Endothelial cell (in vitro differentiated cells): ENCODE data around the gene DND1. TPM values are rescaled to one million over a fixed set of nuclear protein-coding genes. Genes with fewer than 3 reads are reported as not detected.
"Not testable (repeated sequence)": the region's sequence is repeated elsewhere in the genome, so short reads cannot be mapped to it uniquely, and the experiment has no call there.

Experiments
- DNase-seq: peaks from one replicate; pipeline ENCODE4 v3.0.0; 2021; ENCODE audit warnings: low spot score
- H3K27ac Mint-ChIP-seq: one replicate; pipeline ENCODE4 v1.8.0; 2021; ENCODE audit warnings: mixed read lengths, inconsistent platforms; ENCODE audit not compliant: unreplicated experiment
- H3K27me3 Mint-ChIP-seq: one replicate; pipeline ENCODE4 v1.8.0; 2021; ENCODE audit warnings: mild to moderate bottlenecking, moderate library complexity, mixed read lengths, inconsistent platforms; ENCODE audit not compliant: unreplicated experiment
- H3K36me3 Mint-ChIP-seq: one replicate; pipeline ENCODE4 v1.8.0; 2021; ENCODE audit warnings: mild to moderate bottlenecking, low read depth, mixed read lengths, inconsistent platforms; ENCODE audit not compliant: unreplicated experiment
- H3K4me1 Mint-ChIP-seq: one replicate; pipeline ENCODE4 v1.8.0; 2021; ENCODE audit warnings: mild to moderate bottlenecking, mixed read lengths, inconsistent platforms; ENCODE audit not compliant: unreplicated experiment
- H3K4me3 Mint-ChIP-seq: one replicate; pipeline ENCODE4 v1.8.0; 2021; ENCODE audit warnings: mild to moderate bottlenecking, mixed read lengths, inconsistent platforms; ENCODE audit not compliant: unreplicated experiment
- H3K9me3 Mint-ChIP-seq: one replicate; pipeline ENCODE4 v1.8.0; 2021; ENCODE audit warnings: mixed read lengths, inconsistent platforms; ENCODE audit not compliant: unreplicated experiment
- total RNA-seq: library from RNA; stranded (reverse); fragmentation: NEBNext Ultra II Directional; extraction: Animal tissue kit (Norgen Biotek cat#: 25700); gene quantifications from one replicate; pipeline ENCODE4 v1.2.1, GENCODE V29; 2021; ENCODE audit not compliant: unreplicated experiment
- TF ChIP-seq, protein P1 (sequence below): fragments of 200-600 bp; sonication (generic); IDR thresholded peaks from one replicate; pipeline ENCODE4 v1.5.0; 2021; ENCODE audit warnings: antibody characterized with exemption; ENCODE audit not compliant: unreplicated experiment

Gene DND1
- total RNA-seq, 1 donor from 2014 or later: 1.8 TPM

- TF ChIP-seq, protein P1, sequence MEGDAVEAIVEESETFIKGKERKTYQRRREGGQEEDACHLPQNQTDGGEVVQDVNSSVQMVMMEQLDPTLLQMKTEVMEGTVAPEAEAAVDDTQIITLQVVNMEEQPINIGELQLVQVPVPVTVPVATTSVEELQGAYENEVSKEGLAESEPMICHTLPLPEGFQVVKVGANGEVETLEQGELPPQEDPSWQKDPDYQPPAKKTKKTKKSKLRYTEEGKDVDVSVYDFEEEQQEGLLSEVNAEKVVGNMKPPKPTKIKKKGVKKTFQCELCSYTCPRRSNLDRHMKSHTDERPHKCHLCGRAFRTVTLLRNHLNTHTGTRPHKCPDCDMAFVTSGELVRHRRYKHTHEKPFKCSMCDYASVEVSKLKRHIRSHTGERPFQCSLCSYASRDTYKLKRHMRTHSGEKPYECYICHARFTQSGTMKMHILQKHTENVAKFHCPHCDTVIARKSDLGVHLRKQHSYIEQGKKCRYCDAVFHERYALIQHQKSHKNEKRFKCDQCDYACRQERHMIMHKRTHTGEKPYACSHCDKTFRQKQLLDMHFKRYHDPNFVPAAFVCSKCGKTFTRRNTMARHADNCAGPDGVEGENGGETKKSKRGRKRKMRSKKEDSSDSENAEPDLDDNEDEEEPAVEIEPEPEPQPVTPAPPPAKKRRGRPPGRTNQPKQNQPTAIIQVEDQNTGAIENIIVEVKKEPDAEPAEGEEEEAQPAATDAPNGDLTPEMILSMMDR: no peak
- Mint-ChIP-seq H3K36me3 (peaks cover 15% of the 10 kb centered on the region), H3K27ac (no peak overlapping the region), H3K4me3 (peak overlapping the region; percentile 7), H3K27me3 (peaks cover under 1% of the 10 kb centered on the region), H3K4me1 (no peaks in the 10 kb centered on the region), H3K9me3 (peaks cover 19% of the 10 kb centered on the region)
- no peak for DNase-seq
Measured at GRCh38 chr5:140630292-140631035, 42.9 kb downstream of the DND1 start.

GRCh38 chr5:140628711-140629110 lies 44.7 kb downstream of the DND1 start:
- DNase-seq: no peak
- H3K27ac Mint-ChIP-seq: no peak overlapping the region

DNA sequence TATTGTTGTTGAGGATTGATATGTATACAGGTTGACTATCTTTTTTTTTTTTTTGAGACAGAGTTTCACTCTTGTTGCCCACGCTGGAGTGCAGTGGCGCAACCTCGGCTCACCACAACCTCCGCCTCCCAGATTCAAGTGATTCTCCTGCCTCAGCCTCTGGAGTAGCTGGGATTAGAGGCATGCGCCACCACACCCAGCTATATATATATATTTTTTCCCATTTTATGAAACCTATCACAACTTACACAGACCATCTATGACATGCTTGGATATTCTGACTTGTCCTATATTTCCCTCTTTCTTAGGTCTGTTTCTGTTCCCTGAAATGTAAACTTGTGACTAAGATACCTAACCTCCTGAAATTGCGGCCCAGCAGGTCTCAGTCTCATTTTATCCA lies 45.4 kb downstream of the DND1 start:
- H3K36me3 Mint-ChIP-seq: peaks cover 17% of the 10 kb centered on the region
- peaks cover 2% of the 10 kb centered on the region for H3K4me1 Mint-ChIP-seq
- H3K27me3 Mint-ChIP-seq: no peaks in the 10 kb centered on the region
- no peak overlapping the region for H3K27ac Mint-ChIP-seq
- TF ChIP-seq, protein P1: no peak
- H3K9me3 Mint-ChIP-seq: peaks cover 19% of the 10 kb centered on the region
- DNase-seq: no peak
- peak overlapping the region; percentile 70 for H3K4me3 Mint-ChIP-seq

More at GRCh38 chr5:140628711-140629110, 44.7 kb downstream of the DND1 start:
- H3K27me3 Mint-ChIP-seq: no peaks in the 10 kb centered on the region
- no peak overlapping the region for H3K4me3 Mint-ChIP-seq
- peaks cover 17% of the 10 kb centered on the region for H3K36me3 Mint-ChIP-seq
- peaks cover 19% of the 10 kb centered on the region for H3K9me3 Mint-ChIP-seq
- TF ChIP-seq, protein P1: no peak
- peaks cover 2% of the 10 kb centered on the region for H3K4me1 Mint-ChIP-seq

GRCh38 chr5:140624886-140625285 lies 48.5 kb downstream of the DND1 start:
- H3K36me3 Mint-ChIP-seq: peaks cover 15% of the 10 kb centered on the region
- H3K9me3 Mint-ChIP-seq: peaks cover 10% of the 10 kb centered on the region
- H3K27me3 Mint-ChIP-seq, H3K4me1 Mint-ChIP-seq, H3K4me3 Mint-ChIP-seq, H3K27ac Mint-ChIP-seq, DNase-seq: not testable (repeated sequence)

- peaks cover 13% of the 10 kb centered on the region for H3K36me3 Mint-ChIP-seq
- not testable (repeated sequence) for H3K4me1 Mint-ChIP-seq, H3K9me3 Mint-ChIP-seq, H3K27me3 Mint-ChIP-seq, H3K27ac Mint-ChIP-seq, H3K4me3 Mint-ChIP-seq, DNase-seq
Measured at GRCh38 chr5:140623061-140623460, 50.3 kb downstream of the DND1 start.

DNA sequence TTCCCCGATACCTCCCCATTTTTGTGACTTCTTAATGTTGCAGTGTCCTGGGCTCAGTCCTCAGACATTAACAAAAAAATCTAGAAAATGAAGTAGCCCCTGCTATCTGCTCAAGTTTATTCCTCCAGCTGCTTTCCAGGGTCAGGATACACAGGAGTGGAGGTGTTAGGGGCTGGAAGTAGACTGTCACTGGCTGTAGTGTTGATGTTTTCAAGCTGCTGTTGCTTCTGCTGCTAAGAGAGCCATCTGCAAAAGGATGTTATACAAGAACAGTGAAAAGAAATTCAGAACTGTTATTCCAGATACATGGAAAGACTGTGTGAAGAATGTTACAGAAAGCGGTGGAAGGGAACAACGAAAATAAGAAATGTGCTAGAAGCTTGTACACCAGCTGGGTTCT lies 51.1 kb downstream of the DND1 start:
- Mint-ChIP-seq H3K9me3 (peaks cover 5% of the 10 kb centered on the region), H3K4me3 (no peak overlapping the region), H3K27me3 (no peaks in the 10 kb centered on the region), H3K36me3 (peaks cover 12% of the 10 kb centered on the region), H3K27ac (no peak overlapping the region), H3K4me1 (peaks cover 2% of the 10 kb centered on the region)
- no peak for DNase-seq
- TF ChIP-seq, protein P1: no peak
